Measurements from ENCODE around the gene BCL7C. TPM values are rescaled to one million over a fixed set of nuclear protein-coding genes. Genes with fewer than 3 reads are reported as not detected.
A peak's percentile ranks its signal among the peaks of the same experiment; 100 is the strongest.

BCL7C gene
- total RNA-seq, 1 donor from 2014 or later = 46.2 TPM

DNA sequence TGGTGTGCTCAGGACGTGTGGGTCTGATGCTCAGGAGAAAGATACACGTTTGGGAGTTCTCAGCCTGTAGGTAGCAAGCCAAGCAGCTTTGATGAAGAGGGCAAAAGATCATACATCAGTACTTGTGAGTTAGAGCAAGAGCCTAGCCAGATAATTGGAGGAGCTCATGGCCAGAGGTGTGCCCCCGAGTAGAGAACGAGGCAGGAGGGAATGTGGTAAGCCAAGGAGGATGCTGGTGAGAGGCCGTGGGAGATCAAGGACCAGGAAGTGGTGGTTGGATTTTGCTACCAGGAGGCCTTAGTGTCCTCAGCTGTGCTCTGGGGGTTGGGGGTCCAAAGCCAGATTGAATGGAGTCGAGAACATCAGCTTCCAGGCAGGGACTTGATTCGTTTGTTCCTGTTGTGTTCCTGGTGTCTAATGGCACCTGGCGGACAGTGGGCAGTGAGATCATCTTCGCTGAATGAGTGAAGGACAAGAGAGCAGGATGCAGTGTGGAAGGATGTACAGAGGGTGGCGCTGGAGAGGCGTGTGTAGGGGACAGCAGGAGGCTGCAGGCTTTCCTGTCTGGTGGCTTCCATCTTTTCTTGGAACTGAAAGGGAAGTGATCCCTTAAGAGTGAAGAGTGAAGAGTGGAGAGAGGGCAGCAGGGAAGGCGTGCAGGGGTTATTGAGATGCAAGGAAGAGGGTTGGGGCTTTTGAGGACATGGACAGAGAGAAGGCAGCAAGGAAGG, 41.1 kb upstream of the BCL7C start:
- peaks cover 12 to 34% of the 10 kb centered on the region in 2 donors for H3K36me3 ChIP-seq
- H3K27ac ChIP-seq = no peak overlapping the region
- no peaks in the 10 kb centered on the region for H3K27me3 ChIP-seq
- intact Hi-C loops (cut with DNase I) = no loop called here
- H3K9me3 ChIP-seq = no peaks in the 10 kb centered on the region
- H3K4me1 ChIP-seq = peaks cover 0 to 5% of the 10 kb centered on the region in 2 donors
- no peak overlapping the region for H3K4me3 ChIP-seq
- TF ChIP-seq, protein P1, sequence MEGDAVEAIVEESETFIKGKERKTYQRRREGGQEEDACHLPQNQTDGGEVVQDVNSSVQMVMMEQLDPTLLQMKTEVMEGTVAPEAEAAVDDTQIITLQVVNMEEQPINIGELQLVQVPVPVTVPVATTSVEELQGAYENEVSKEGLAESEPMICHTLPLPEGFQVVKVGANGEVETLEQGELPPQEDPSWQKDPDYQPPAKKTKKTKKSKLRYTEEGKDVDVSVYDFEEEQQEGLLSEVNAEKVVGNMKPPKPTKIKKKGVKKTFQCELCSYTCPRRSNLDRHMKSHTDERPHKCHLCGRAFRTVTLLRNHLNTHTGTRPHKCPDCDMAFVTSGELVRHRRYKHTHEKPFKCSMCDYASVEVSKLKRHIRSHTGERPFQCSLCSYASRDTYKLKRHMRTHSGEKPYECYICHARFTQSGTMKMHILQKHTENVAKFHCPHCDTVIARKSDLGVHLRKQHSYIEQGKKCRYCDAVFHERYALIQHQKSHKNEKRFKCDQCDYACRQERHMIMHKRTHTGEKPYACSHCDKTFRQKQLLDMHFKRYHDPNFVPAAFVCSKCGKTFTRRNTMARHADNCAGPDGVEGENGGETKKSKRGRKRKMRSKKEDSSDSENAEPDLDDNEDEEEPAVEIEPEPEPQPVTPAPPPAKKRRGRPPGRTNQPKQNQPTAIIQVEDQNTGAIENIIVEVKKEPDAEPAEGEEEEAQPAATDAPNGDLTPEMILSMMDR (IDR thresholded peaks at IDR 0.05) = peak; percentile 30 to 41 (median 39)
- DNase-seq (ENCODE audit: low spot score in 2 of 2) = no peak

DNA sequence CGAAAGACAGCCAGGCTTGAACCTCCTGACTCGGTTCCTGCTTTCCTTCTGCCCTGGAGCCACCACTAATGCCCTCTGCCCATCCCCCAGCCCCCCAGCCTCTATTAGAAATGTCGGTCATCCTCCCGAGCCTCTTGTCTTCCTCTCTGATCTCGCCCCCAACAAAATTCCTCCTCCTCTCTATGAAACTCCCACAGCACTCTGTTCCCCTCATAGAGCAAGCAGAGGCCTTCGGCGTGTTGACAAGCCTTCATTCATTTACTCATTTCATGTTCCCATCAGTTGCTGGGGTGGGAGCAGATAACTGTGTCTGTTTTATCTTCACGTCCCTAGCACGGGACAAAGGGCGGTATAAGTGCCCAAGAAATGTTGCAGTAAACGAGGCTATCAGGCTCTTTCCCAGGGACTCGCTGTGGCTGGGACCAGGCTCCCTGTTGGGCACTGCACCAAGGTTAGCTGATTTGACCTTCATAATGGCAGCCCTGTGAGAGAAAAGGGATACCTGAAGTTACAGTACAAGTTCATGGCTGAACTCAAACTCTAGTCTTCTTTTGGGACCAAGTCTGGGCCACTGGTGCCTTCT, 37.3 kb upstream of the BCL7C start:
- no peaks in the 10 kb centered on the region for H3K9me3 ChIP-seq
- H3K27me3 ChIP-seq = no peaks in the 10 kb centered on the region
- intact Hi-C loops (cut with DNase I) = no loop called here
- DNase-seq (ENCODE audit: low spot score in 2 of 2) = no peak
- peaks cover 13 to 37% of the 10 kb centered on the region in 2 donors for H3K36me3 ChIP-seq
- H3K4me1 ChIP-seq = no peaks in the 10 kb centered on the region
- H3K27ac ChIP-seq = no peak overlapping the region
- no peak overlapping the region for H3K4me3 ChIP-seq
- TF ChIP-seq, protein P1 (IDR thresholded peaks at IDR 0.05) = no peak

DNA sequence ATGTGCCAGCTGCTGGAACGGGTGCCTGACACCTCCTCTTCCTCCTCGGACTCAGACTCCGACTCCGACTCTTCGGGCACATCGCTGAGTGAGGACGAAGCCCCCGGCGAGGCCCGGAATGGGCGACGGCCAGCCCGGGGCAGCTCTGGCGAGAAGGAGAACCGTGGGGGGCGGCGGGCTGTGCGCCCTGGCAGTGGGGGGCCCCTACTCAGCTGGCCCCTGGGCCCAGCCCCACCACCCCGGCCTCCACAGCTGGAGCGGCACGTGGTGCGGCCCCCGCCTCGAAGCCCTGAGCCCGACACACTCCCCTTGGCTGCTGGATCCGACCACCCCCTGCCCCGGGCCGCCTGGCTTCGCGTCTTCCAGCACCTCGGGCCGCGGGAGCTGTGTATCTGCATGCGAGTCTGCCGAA, 36.3 kb upstream of the BCL7C start:
- peaks cover 10 to 33% of the 10 kb centered on the region in 2 donors for H3K36me3 ChIP-seq
- no peak for DNase-seq (ENCODE audit: low spot score in 2 of 2)
- H3K9me3 ChIP-seq = no peaks in the 10 kb centered on the region
- H3K27ac ChIP-seq = no peak overlapping the region
- TF ChIP-seq, protein P1 (IDR thresholded peaks at IDR 0.05) = no peak
- no peaks in the 10 kb centered on the region for H3K4me1 ChIP-seq
- intact Hi-C loops (cut with DNase I) = no loop called here
- no peaks in the 10 kb centered on the region for H3K27me3 ChIP-seq
- H3K4me3 ChIP-seq = no peak overlapping the region

DNA sequence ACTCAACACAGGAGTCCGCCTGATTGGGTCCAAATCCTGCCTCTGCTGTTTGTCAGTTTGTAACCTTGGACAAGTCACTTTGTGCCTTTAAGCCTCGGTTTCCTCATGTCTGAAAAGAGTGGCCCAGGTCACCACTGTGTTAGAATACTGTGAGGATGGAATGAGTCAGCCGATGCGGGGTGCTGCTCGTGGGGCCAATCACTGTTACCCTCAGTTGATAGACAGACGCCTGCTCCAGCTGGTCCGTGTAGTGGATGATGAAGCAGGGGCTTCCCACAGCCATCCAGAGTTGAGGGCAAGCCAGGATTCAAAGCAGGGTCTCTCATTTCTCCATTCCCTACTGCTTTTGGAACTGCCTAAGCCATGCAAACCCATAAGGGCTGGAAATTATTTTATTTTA, 35.3 kb upstream of the BCL7C start:
- TF ChIP-seq, protein P1 (IDR thresholded peaks at IDR 0.05) = no peak
- Histone ChIP-seq H3K4me1 (peaks cover 0 to 4% of the 10 kb centered on the region in 2 donors), H3K27ac (no peak overlapping the region), H3K27me3 (no peaks in the 10 kb centered on the region), H3K4me3 (no peak overlapping the region), H3K9me3 (no peaks in the 10 kb centered on the region), H3K36me3 (peaks cover 10 to 30% of the 10 kb centered on the region in 2 donors)
- intact Hi-C loops (cut with DNase I) = no loop called here
- no peak for DNase-seq (ENCODE audit: low spot score in 2 of 2)

DNA sequence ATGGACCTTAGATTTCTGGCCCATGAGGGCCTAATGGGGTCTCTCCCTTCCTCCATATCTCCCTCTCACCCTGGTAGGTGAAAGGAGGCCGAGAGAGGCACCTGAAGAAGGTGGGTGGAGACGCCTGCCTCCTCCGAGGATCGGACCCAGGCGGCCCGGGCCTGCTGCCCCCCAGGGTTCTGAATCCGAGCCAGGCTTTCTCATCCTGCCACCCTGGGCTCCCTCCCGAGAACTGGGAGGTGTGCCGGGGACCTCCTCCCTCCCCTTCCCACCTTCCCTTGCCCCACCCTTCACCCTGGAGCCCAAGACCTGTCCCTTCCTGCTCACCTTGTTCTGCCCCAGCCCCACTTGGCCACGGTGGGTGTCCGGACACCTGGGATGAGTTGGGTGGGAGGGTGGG, 34.5 kb upstream of the BCL7C start:
- Histone ChIP-seq H3K27ac (no peak overlapping the region), H3K27me3 (no peaks in the 10 kb centered on the region), H3K4me3 (no peak overlapping the region), H3K36me3 (peaks cover 10 to 30% of the 10 kb centered on the region in 2 donors), H3K9me3 (no peaks in the 10 kb centered on the region), H3K4me1 (peaks cover 0 to 4% of the 10 kb centered on the region in 2 donors)
- TF ChIP-seq, protein P1 (IDR thresholded peaks at IDR 0.05) = no peak
- no peak for DNase-seq (ENCODE audit: low spot score in 2 of 2)
- intact Hi-C loops (cut with DNase I) = no loop called here

All from ascending aorta (tissue), 2 donors.